GM21529 (cell line): ENCODE results near the gene ABO.
"Not testable (repeated sequence)": the region's sequence is repeated elsewhere in the genome, so short reads cannot be mapped to it uniquely, and the experiment has no call there.

ENCODE experiments used
- ATAC-seq: cut with Tn5 transposase; IDR thresholded peaks from one replicate; pipeline ENCODE4 v1.9.1; 2021; ENCODE audit not compliant: unreplicated experiment

Gene ABO

GRCh38 chr9:133290751-133291302, 15.8 kb upstream of the ABO start:
- ATAC-seq = no peak

GRCh38 chr9:133286523-133286922, 11.5 kb upstream of the ABO start:
- ATAC-seq = no peak

- ATAC-seq = no peak
Observed at GRCh38 chr9:133285252-133285775, 10.3 kb upstream of the ABO start.

DNA sequence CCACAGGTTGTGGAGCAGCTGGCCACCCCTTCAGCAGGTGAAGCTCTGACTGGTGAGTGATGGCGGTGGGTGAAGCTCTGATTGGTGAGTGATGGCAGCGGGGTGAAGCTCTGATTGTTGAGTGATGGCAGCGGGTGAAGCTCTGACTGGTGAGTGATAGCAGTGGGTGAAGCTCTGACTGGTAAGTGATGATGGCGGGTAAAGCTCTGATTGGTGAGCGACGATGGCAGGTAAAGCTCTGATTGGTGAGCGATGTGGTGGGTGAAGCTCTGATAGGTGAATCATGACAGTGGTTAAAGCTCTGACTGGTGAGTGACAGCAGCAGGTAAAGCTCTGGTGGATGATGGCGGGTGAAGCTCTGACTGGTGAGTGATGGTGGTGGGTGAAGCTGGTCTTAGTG, 9.4 kb upstream of the ABO start:
- ATAC-seq = no peak

- not testable (repeated sequence) for ATAC-seq
Observed at GRCh38 chr9:133283255-133284032, 8.4 kb upstream of the ABO start.

DNA sequence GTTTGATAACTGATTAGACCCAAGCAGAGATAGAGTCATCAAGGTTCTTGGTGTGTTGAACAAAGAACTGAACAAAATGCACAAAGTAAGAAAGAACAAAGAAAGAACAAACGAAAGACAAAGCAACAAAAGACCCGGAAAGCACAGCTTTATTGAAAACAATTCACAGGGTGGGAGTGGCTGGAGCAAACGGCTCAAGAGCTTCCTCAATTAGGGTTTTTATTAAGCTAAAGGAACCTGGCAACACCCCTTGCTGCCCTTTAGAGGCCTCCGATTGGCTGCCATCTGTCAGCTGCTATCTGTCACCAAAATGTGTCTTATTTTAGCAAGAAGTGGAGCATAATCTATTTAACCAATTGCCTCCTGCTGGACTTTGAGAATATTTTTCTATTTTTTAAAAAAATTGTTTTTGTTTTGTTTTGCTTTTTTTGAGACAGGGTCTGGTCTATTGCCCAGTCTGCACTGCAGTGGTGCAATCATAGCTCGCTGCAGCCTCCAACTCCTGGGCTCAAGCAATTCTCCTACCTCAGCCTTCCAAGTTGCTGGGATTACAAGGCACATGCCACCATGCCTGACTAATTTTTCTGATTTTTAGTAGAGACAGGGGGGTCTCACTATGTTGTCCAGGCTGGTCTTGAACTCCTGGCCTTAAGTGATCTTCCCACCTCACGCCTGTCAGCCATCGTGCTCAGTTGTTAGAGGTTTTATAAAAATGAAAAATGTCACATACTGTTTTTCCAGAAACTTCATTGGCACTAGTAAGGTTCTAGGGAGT, 7.7 kb upstream of the ABO start:
- ATAC-seq = no peak

DNA sequence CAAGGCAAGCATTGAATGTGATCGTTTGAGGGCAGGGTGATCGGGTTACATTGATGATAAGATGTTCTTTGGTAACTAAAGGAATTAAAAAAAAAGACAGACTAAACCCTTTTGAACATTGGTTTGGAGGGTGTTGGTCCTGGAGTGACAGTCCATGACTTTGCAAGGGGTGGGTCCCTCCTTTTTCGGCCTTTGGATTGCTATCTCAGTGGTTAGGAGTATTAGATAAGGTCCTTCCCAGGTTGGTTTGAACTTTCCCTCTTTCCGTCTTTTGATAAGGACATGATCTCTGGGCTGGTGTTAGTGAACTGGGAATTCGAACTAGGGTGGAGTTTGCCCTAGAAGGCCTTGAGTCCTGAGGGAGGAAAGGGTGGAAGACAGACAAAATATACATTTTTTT, 5.4 kb upstream of the ABO start:
- no peak for ATAC-seq

- no peak for ATAC-seq
Observed at GRCh38 chr9:133278161-133279114, 3.4 kb upstream of the ABO start.

DNA sequence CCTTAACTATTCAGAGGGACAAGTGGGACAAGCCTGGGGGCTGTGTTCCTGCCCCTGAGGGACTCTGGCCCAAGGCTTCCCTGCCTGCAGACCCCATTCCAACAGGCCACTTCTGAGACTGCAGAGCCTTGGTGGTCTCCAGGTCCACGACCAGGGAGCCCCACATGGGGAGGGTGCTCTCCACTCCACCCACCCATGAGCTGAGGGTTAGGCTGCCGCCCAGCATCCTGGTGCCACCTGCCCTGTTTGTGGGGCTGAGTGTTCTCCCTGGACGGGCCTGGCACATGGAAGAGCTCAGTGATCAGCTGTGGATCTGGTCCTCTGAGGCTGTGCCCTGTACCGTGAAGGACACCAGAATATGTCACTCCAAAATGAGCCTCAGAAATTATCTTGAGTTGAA, 2.5 kb upstream of the ABO start:
- ATAC-seq = no peak

DNA sequence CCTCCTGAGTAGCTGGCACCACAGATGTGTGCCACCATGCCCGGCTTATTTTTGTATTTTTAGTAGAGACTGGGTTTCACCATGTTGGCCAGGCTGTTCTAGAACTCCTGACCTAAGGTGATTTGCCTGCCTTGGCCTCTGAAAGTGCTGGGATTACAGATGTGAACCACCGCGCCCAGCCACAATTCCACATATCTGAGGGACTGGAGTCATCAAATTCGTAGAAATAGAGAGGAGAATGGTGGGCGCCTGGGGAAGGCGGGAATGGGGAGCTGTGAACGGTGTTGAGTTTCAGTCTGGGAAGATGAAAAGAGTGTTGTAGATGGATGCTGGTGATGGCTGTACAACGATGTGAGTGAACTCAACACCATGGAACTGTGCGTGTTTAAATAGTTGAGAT, 1.9 kb upstream of the ABO start:
- ATAC-seq = no peak

DNA sequence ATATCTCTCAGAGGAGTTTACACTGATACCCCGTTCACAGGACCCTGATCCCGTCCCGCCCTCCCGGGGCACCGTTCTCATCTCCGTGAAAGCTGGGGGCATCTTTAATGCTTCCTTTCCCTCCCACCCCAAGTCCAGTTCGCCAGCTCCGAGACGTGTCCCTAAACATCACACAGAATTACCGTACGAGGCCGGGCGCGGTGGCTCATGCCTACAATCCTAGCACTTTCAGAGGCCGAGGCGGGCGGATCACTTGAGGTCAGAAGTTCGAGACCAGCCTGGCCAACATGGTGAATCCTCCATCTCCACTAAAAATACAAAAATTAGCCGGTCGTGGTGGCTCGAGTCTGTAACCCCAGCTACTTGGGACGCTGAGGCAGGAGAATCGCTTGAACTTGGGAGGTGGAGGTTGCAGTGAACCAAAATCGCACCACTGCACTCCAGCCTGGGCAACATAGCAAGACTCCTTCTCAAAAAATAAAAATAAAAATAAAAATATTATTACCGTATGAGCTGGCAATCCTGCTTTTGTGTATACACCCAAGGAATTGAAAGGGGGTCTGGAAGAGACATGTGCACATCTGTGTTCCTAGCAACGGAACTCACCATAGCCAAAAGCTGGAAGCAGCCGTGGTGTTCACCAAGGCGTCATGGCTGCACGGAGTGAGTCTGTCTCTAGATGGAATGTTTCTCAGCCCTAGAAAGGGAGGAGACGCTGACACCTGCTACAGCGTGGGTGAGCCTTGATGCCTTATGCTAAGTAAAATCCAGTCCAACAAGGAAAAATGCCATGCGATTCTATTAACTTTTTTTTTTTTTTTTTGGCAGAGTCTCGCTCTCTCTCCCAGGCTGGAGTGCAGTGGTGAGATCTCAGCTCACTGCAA, 1.2 kb upstream of the ABO start:
- no peak for ATAC-seq

DNA sequence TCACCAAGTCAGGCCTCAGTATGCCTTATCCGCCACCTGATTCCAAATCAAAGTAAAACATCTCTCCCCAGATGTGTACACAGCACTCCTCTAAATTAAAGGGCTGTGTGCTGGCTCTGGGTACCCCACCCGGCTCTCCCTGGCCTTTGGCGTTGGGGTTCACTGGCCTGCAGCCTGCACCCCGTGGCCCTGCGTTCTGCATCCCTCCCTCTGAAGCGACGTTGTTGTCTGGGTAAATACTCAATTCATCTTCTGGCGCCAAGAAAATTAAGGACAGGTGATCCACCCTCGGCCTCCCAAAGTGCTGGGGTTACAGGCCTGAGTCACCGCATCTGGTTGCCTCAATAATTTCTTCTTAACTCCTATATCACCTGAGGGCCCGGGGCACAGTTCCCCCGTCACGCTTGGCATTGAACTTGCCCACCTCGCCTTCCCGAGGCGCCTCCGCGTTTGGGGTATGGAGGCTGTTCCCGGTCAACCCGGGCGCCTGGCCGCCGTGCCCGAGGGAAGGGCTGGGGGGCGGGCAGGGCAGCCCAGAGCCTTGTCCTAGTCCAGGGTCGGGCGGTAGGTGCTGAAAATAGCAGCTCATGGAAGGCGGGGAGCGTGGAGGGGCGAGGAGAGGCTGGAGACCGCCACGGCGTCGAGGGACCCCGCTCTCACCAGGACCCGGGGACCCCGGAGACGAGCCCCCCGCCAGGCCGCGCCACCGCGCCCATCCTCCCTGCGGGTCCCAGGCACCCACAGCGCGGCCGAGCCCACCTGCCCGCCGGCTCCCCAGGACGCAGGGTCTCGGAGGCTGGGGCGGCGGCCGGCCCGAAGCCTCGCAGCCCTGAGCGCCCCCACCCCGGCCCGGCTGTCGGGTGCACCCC, 531 bp downstream of the ABO start:
- no peak for ATAC-seq

DNA sequence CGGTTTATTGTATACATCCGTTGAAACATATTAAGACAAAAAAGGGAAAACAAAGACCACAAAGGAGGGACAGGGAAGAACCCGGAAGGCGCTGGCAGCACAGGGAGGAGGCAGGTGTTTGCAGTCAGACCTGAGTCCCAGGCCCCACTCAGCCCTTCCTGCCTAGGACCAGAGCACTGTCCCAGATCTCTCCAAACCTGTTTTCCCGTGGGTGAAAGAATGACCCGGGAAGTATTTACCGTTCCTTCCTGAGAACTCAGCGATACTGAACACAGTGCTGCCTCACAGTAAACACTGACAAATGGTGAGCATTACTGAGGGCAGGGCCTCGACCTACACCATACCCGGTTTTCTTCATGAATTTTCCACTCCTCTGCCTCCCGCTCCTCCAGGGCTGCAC, 1.2 kb downstream of the ABO start:
- ATAC-seq = no peak

DNA sequence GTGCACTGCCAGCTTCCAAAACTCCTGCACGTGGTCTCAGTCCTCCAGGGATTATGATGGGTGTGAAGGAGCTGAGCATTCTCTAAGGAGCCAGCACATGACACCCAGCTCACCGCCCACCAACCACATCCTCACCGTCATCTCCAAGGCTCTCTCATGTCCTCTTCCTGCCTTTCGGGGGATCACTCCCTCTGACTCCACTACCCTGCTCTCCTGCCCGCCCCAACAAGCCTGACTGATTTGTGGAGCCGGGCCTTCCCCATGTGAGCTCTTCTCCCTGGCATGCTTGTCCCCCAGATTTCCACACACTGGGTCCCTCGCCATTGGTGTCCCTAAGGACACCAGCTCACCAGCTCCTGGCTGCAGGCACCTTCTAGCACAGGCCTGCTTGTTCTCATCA, 1.9 kb downstream of the ABO start:
- no peak for ATAC-seq

- no peak for ATAC-seq
Observed at GRCh38 chr9:133269537-133270362, 5.3 kb downstream of the ABO start.

GRCh38 chr9:133269136-133269535, 5.9 kb downstream of the ABO start:
- not testable (repeated sequence) for ATAC-seq

DNA sequence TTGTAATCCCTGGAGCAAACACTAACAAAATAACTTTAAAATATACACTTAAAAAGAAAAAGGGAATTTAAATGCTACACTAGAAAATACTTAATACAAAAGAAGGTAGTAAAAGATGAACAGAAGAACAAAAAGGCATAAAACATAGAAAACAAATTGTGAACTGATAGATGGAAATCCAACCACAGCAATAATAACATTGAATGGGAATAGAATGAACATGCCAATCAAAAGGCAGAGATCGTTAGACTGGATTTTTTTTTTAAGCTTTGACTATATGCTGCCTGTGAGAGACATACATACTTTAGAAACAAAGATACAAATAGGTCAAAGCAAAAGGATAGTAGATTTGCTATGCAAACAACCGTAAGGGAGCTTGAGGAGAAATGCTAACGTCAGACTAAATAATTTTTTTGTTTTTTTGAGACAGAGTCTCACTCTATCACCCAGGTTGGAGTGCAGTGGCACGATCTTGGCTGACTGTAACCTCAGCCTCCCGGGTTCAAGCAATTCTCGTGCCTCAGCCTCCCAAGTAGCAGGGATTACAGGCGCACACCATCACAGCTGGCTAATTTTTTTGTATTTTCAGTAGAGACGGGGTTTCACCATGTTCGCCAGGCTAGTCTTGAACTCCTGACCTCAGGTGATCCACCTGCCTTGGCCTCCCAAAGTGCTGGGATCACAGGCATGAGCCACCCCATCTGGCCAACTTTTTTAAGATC, 6.5 kb downstream of the ABO start:
- ATAC-seq = no peak
